GM23338 (cell line): ENCODE results near the gene EEPD1. TPM values are rescaled to one million over a fixed set of nuclear protein-coding genes. Genes with fewer than 3 reads are reported as not detected.

Experiments used
- ATAC-seq: fragments of 200-7000 bp; cut with Tn5 transposase; 3 replicates; pipeline ENCODE4 v1.9.1; 2020
- DNase-seq: peaks from one replicate; pipeline ENCODE4 v3.0.0-alpha.2; 2015; ENCODE audit warnings: low spot score
- H2AFZ ChIP-seq: fragments of 200-600 bp; sonication (generic); 2 replicates; pipeline ENCODE4 v1.8.0; 2016; ENCODE audit warnings: antibody characterized with exemption, mild to moderate bottlenecking, moderate library complexity
- H3F3A ChIP-seq: fragments of 200-600 bp; sonication (generic); replicated peaks from 2 replicates; pipeline ENCODE4 v1.8.0; 2017; ENCODE audit warnings: antibody characterized with exemption, mixed run types, low read depth
- H3K27ac ChIP-seq: fragments of 200-600 bp; sonication (generic); 2 replicates; pipeline ENCODE4 v1.6.1; 2016; ENCODE audit warnings: low read depth
- H3K27me3 ChIP-seq: fragments of 200-600 bp; sonication (generic); 2 replicates; pipeline ENCODE4 v1.8.0; 2016; ENCODE audit warnings: mild to moderate bottlenecking, mixed run types, moderate library complexity; ENCODE audit not compliant: insufficient read depth
- H3K36me3 ChIP-seq: fragments of 200-600 bp; sonication (generic); 2 replicates; pipeline ENCODE4 v1.8.0; 2016; ENCODE audit warnings: mild to moderate bottlenecking; ENCODE audit not compliant: insufficient read depth
- H3K4me1 ChIP-seq: fragments of 200-600 bp; sonication (generic); 2 replicates; pipeline ENCODE4 v1.8.0; 2016; ENCODE audit warnings: mild to moderate bottlenecking, moderate library complexity; ENCODE audit not compliant: insufficient read depth
- H3K4me2 ChIP-seq: fragments of 200-600 bp; sonication (generic); 2 replicates; pipeline ENCODE4 v1.7.1; 2017; ENCODE audit warnings: mixed run types
- H3K4me3 ChIP-seq: fragments of 200-600 bp; sonication (generic); 2 replicates; pipeline ENCODE4 v1.6.1; 2016; ENCODE audit warnings: mixed run types
- H3K79me2 ChIP-seq: fragments of 200-600 bp; sonication (generic); replicated peaks from 2 replicates; pipeline ENCODE4 v1.8.0; 2017; ENCODE audit warnings: mild to moderate bottlenecking; ENCODE audit not compliant: insufficient read depth
- H3K9me2 ChIP-seq: fragments of 200-600 bp; sonication (generic); 2 replicates; pipeline ENCODE4 v1.8.0; 2017; ENCODE audit not compliant: insufficient read depth
- H4K20me1 ChIP-seq: fragments of 200-600 bp; sonication (generic); replicated peaks from 2 replicates; pipeline ENCODE4 v1.8.0; 2017; ENCODE audit warnings: mild to moderate bottlenecking; ENCODE audit not compliant: insufficient read depth
- H3K27ac Mint-ChIP-seq: 2 replicates; pipeline ENCODE4 v1.8.0; 2020; ENCODE audit warnings: inconsistent platforms, mild to moderate bottlenecking, moderate library complexity, mixed read lengths
- H3K27me3 Mint-ChIP-seq: 3 replicates; pipeline ENCODE4 v1.8.0; 2022; ENCODE audit warnings: low read depth, mild to moderate bottlenecking, moderate library complexity, mixed read lengths, inconsistent platforms; ENCODE audit not compliant: insufficient read depth, poor library complexity
- H3K36me3 Mint-ChIP-seq: 3 replicates; pipeline ENCODE4 v1.8.0; 2021; ENCODE audit warnings: low read depth, mild to moderate bottlenecking, inconsistent platforms, moderate library complexity, mixed read lengths
- H3K4me1 Mint-ChIP-seq: 3 replicates; pipeline ENCODE4 v1.8.0; 2020; ENCODE audit warnings: mild to moderate bottlenecking, inconsistent platforms, mixed read lengths
- H3K4me3 Mint-ChIP-seq: 3 replicates; pipeline ENCODE4 v1.8.0; 2021; ENCODE audit warnings: moderate library complexity, mild to moderate bottlenecking, inconsistent platforms, mixed read lengths
- H3K9me3 Mint-ChIP-seq: 3 replicates; pipeline ENCODE4 v1.8.0; 2020; ENCODE audit warnings: moderate library complexity, mild to moderate bottlenecking, inconsistent platforms, mixed read lengths
- EZH2 ChIP-seq: fragments of 200-600 bp; sonication (generic); IDR thresholded peaks from one replicate; pipeline ENCODE4 v1.8.0; 2017; ENCODE audit warnings: antibody characterized with exemption, mild to moderate bottlenecking, low read depth; ENCODE audit not compliant: unreplicated experiment
- EZH2phosphoT487 ChIP-seq: fragments of 200-600 bp; sonication (generic); IDR thresholded peaks from one replicate; pipeline ENCODE4 v1.8.1; 2018; ENCODE audit warnings: antibody characterized with exemption; ENCODE audit not compliant: unreplicated experiment
- JUNB ChIP-seq: IDR thresholded peaks from one replicate; pipeline ENCODE4 v1.6.1; 2016; ENCODE audit warnings: antibody characterized with exemption; ENCODE audit not compliant: unreplicated experiment
- NANOG ChIP-seq: IDR thresholded peaks from 2 replicates; pipeline ENCODE4 v1.6.1; 2016; ENCODE audit warnings: antibody characterized with exemption, borderline replicate concordance
- POLR2AphosphoS5 ChIP-seq: IDR thresholded peaks from 2 replicates; pipeline ENCODE4 v1.6.1; 2016; ENCODE audit warnings: antibody characterized with exemption, low read depth
- ZNF114 ChIP-seq: fragments of 250-450 bp; sonication (Bioruptor Pico); IDR thresholded peaks from 2 replicates; pipeline ENCODE4 v1.5.0; 2020; ENCODE audit warnings: mild to moderate bottlenecking, moderate library complexity
- polyA plus RNA-seq: library from polyadenylated mRNA; unstranded; fragments of >200 nt; fragmentation: Nextera tagmentation; extraction: Ambion mirVana; gene quantifications from 2 replicates; pipeline ENCODE4 v1.2.1, GENCODE V29; 2016
- total RNA-seq: library from RNA; depleted of rRNA; stranded (reverse); fragments of >200 nt; shearing (Covaris generic); gene quantifications from 2 replicates; pipeline ENCODE4 v1.2.3, GENCODE V29; 2014
- TF ChIP-seq, protein P1 (sequence below), 2 experiments: fragments of 200-600 bp in 1 of 2; sonication (generic) in 1 of 2; conservative IDR thresholded peaks; 2 replicates each; pipeline versions ENCODE4 v1.5.1 to v1.6.1; 2016 to 2017; ENCODE audit warnings: antibody characterized with exemption in 2 of 2, low read depth in 2 of 2, mild to moderate bottlenecking in 2 of 2, moderate library complexity in 1 of 2
- TF ChIP-seq, protein P2 (sequence below): IDR thresholded peaks from one replicate; pipeline ENCODE4 v1.6.1; 2018; ENCODE audit warnings: antibody characterized with exemption; ENCODE audit not compliant: unreplicated experiment

EEPD1 gene
- total and polyA plus RNA-seq, 2 experiments from 2014 or later: 4.1 to 17.1 TPM

DNA sequence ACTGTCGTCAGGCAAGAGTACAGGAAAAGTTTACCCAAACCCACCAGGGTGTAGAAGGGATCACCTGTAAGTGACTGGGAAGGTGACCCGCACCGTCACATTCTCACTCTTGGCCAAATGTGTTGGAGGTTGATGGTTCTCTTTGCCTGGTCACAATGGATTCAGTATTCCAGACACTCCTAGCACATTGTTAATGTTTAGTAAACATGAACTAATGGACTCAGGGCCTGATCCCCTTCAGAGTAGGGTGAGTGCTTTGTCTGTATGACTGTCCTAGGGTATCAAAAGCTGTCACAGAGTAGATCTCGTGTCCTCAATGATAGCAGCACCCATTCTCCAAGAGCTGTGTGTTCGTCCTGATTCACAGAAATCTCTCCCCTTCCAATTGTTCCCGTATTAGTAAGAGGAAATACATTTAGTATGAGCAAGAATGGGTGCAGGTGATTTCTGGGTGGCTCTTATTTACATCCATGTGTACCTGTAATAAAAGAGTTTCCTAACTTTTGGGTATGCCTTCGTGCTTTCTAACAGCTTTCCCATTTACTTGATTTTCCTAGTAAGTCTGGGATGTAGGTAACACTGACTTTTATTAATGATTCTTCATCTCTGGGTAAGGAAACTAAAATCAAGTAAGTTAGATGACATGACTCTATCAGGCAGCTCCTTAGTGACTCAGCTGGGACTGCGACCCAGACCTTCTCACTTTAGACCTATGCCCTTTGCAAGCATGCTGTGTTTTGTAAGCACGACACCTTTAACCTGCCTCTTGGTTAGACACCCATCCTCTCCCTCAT is 4.7 kb downstream of the EEPD1 start (continued):
- TF ChIP-seq, protein P1, sequence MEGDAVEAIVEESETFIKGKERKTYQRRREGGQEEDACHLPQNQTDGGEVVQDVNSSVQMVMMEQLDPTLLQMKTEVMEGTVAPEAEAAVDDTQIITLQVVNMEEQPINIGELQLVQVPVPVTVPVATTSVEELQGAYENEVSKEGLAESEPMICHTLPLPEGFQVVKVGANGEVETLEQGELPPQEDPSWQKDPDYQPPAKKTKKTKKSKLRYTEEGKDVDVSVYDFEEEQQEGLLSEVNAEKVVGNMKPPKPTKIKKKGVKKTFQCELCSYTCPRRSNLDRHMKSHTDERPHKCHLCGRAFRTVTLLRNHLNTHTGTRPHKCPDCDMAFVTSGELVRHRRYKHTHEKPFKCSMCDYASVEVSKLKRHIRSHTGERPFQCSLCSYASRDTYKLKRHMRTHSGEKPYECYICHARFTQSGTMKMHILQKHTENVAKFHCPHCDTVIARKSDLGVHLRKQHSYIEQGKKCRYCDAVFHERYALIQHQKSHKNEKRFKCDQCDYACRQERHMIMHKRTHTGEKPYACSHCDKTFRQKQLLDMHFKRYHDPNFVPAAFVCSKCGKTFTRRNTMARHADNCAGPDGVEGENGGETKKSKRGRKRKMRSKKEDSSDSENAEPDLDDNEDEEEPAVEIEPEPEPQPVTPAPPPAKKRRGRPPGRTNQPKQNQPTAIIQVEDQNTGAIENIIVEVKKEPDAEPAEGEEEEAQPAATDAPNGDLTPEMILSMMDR (conservative IDR thresholded peaks at IDR 0.05; ENCODE audit: low read depth in 2 of 2): no peak
- no peak for TF ChIP-seq ZNF114 (CRISPR knock-in tag)
- no peak for TF ChIP-seq POLR2AphosphoS5
- TF ChIP-seq, protein P2, sequence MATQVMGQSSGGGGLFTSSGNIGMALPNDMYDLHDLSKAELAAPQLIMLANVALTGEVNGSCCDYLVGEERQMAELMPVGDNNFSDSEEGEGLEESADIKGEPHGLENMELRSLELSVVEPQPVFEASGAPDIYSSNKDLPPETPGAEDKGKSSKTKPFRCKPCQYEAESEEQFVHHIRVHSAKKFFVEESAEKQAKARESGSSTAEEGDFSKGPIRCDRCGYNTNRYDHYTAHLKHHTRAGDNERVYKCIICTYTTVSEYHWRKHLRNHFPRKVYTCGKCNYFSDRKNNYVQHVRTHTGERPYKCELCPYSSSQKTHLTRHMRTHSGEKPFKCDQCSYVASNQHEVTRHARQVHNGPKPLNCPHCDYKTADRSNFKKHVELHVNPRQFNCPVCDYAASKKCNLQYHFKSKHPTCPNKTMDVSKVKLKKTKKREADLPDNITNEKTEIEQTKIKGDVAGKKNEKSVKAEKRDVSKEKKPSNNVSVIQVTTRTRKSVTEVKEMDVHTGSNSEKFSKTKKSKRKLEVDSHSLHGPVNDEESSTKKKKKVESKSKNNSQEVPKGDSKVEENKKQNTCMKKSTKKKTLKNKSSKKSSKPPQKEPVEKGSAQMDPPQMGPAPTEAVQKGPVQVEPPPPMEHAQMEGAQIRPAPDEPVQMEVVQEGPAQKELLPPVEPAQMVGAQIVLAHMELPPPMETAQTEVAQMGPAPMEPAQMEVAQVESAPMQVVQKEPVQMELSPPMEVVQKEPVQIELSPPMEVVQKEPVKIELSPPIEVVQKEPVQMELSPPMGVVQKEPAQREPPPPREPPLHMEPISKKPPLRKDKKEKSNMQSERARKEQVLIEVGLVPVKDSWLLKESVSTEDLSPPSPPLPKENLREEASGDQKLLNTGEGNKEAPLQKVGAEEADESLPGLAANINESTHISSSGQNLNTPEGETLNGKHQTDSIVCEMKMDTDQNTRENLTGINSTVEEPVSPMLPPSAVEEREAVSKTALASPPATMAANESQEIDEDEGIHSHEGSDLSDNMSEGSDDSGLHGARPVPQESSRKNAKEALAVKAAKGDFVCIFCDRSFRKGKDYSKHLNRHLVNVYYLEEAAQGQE: no peak
- TF ChIP-seq NANOG: no peak
- TF ChIP-seq JUNB: no peak
- no peak for TF ChIP-seq EZH2

DNA sequence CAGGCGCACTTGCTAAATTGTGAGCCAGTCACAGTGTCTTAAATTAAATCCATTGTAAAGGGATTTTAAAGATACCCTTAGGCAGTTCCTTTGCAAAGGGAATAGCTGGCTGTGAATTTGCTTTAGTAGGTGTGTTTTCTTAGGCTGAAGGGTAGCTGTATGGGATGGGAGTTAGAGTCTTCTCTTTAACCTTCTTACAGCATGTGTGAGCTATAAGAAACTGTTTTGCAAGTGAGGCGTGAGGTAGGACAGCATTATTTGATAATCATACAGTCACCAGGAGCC is 5.2 kb downstream of the EEPD1 start:
- DNase-seq (no peak), ATAC-seq (no peak)
- Histone ChIP-seq H3K79me2 (peaks cover 11% of the 10 kb centered on the region), H4K20me1 (peaks cover 6% of the 10 kb centered on the region; the same call in 1 of the 2 replicates), H3K4me2 (no peak overlapping the region), H3K27me3 (peaks cover 9% of the 10 kb centered on the region; the same call in 1 of the 2 replicates), H3K4me1 (peaks cover 21% of the 10 kb centered on the region), H3F3A (no peaks in the 10 kb centered on the region), H3K27ac (no peak overlapping the region), H3K9me2 (no peaks in the 10 kb centered on the region), H3K36me3 (no peaks in the 10 kb centered on the region; the same call in 1 of the 2 replicates), H3K4me3 (no peak overlapping the region), H2AFZ (no peak overlapping the region)
- no peaks in the 10 kb centered on the region for H3K9me3 Mint-ChIP-seq
- no peak overlapping the region for H3K4me3 Mint-ChIP-seq
- no peak for TF ChIP-seq NANOG
- peaks cover 3% of the 10 kb centered on the region; the same call in 2 of the 3 replicates for H3K36me3 Mint-ChIP-seq
- no peak overlapping the region for H3K27ac Mint-ChIP-seq
- H3K4me1 Mint-ChIP-seq: peaks cover 35% of the 10 kb centered on the region
- peaks cover 20% of the 10 kb centered on the region for H3K27me3 Mint-ChIP-seq

DNA sequence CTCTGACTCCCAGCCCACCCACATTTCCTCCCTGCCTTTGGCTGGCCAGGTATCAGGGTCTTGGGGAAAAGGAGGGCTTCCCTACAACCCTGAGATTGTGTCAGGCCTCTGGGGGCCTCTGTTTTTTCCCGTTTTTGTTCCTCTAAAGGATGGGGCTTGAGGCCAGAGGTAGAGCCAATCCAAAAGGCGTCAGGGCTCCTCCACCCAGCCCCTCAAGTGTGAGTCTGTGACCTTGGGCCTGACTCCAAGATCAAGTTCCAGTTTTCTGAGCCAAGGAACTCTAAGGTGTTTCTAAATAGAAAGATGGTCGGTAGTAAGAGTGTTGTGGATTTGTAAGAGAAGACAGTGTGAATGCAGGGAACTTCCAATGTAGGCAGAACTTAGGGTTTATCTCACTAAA is 6.6 kb downstream of the EEPD1 start:
- no peak for ATAC-seq
- Mint-ChIP-seq H3K27ac (no peak overlapping the region), H3K4me1 (peaks cover 31% of the 10 kb centered on the region), H3K36me3 (no peaks in the 10 kb centered on the region; the same call in 1 of the 3 replicates), H3K9me3 (no peaks in the 10 kb centered on the region), H3K27me3 (peaks cover 16% of the 10 kb centered on the region), H3K4me3 (no peak overlapping the region)
- Histone ChIP-seq H2AFZ (no peak overlapping the region), H3F3A (no peaks in the 10 kb centered on the region), H4K20me1 (peaks cover 6% of the 10 kb centered on the region; the same call in 1 of the 2 replicates), H3K4me3 (no peak overlapping the region), H3K27me3 (0 out of 2 replicates have a peak, but pooled peaks cover 3% of the 10 kb centered on the region), H3K4me1 (peaks cover 15% of the 10 kb centered on the region), H3K27ac (no peak overlapping the region), H3K9me2 (no peaks in the 10 kb centered on the region), H3K79me2 (peaks cover 14% of the 10 kb centered on the region), H3K4me2 (no peak overlapping the region), H3K36me3 (no peaks in the 10 kb centered on the region; the same call in 1 of the 2 replicates)
- no peak for DNase-seq
- TF ChIP-seq ZNF114 (CRISPR knock-in tag) (no peak), EZH2phosphoT487 (no peak)
